ENCODE results near the gene LPAR1. TPM values are rescaled to one million over a fixed set of nuclear protein-coding genes. Genes with fewer than 3 reads are reported as not detected.

LPAR1 gene
- polyA plus RNA-seq, 1 experiment, result 581 TPM

DNA sequence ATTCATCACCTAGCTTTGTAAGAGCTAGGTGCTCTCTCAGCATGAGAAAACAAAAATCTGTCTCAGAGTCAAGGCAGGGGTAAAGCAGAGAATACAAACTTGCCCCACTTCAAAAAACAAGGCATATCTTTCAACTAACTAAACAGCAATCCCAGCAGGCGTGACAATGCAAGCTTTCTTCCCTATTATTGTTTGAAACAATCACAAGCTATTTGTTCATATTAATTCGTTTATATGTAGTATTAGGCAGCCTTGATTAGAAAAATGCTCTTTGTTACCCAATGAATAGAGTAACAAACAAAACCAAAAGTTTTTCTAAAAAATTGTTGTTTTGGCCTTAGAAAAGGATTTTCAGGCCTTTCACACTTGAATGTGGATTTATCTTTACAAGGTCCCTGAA is 71.1 kb downstream of the LPAR1 start:
- ChIA-PET CTCF (no interaction called here), POLR2A (no interaction called here)
- no peaks in the 10 kb centered on the region for H3K27me3 ChIP-seq (ENCODE audit: control insufficient read depth, insufficient read depth, low read length)
- no peak overlapping the region for H3K4me3 ChIP-seq (ENCODE audit: low read depth, low read length)
- H3K27ac ChIP-seq (ENCODE audit: low read depth, low read length), result no peak overlapping the region
- TF ChIP-seq, protein P1, sequence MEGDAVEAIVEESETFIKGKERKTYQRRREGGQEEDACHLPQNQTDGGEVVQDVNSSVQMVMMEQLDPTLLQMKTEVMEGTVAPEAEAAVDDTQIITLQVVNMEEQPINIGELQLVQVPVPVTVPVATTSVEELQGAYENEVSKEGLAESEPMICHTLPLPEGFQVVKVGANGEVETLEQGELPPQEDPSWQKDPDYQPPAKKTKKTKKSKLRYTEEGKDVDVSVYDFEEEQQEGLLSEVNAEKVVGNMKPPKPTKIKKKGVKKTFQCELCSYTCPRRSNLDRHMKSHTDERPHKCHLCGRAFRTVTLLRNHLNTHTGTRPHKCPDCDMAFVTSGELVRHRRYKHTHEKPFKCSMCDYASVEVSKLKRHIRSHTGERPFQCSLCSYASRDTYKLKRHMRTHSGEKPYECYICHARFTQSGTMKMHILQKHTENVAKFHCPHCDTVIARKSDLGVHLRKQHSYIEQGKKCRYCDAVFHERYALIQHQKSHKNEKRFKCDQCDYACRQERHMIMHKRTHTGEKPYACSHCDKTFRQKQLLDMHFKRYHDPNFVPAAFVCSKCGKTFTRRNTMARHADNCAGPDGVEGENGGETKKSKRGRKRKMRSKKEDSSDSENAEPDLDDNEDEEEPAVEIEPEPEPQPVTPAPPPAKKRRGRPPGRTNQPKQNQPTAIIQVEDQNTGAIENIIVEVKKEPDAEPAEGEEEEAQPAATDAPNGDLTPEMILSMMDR (IDR thresholded peaks at IDR 0.05; ENCODE audit: low read depth, low read length), result no peak
- no peaks in the 10 kb centered on the region for H3K9me3 ChIP-seq (ENCODE audit: control insufficient read depth, insufficient read depth, low read length)
- no peak for DNase-seq (ENCODE audit: low read depth, low spot score)

DNA sequence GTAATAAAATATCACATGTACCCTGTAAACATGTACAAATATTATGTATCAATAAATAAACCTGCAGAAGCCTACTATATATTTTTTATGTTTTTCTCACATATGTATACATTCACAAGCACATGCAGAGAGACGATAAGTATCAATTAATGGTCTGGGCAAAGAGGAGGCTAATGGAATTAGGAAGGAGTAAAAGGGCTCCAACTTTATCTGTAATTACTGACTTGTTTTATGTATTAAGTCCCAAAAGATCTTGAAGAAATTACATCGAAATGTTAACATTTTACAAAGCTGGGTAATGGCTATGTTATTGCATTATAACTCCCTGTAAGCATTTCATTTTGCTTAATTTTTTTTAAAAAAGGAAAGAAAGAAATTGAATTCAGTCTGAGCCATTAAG is 78.0 kb downstream of the LPAR1 start:
- CTCF ChIA-PET, result interaction anchor here (0.6 kb wide), 1 partner anchor 1757 kb away, joined by 3 read pairs; the partner anchor contains the start of gene INIP

DNA sequence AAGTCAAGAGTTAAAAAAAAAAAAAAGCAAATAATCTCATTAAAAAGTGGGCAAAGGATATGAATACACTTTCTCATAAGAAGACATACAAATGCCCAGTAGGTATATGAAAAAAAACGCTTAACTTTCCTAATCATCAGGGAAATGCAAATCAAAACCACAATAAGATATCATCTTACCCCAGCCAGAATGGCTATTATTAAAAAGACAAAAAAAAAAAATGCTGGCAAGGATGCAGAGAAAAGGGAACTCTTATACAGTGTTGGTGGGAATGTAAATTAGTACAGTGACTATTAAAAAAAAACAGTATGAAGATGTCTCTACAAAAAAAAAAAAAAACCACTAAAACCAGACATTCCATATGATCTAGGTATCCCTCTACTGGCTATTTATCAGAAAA is 79.4 kb downstream of the LPAR1 start:
- DNase-seq (ENCODE audit: low read depth, low spot score), result no peak
- Histone ChIP-seq H3K4me3 (ENCODE audit: low read depth, low read length) (no peak overlapping the region), H3K27me3 (ENCODE audit: control insufficient read depth, insufficient read depth, low read length) (no peaks in the 10 kb centered on the region), H3K9me3 (ENCODE audit: control insufficient read depth, insufficient read depth, low read length) (no peaks in the 10 kb centered on the region), H3K27ac (ENCODE audit: low read depth, low read length) (no peak overlapping the region)
- ChIA-PET POLR2A (no interaction called here), CTCF (no interaction called here)
- TF ChIP-seq, protein P1 (IDR thresholded peaks at IDR 0.05; ENCODE audit: low read depth, low read length), result no peak

More for the DNA sequence above, 78.0 kb downstream of the LPAR1 start:
- TF ChIP-seq, protein P1 (IDR thresholded peaks at IDR 0.05; ENCODE audit: low read depth, low read length), result no peak
- Histone ChIP-seq H3K9me3 (ENCODE audit: control insufficient read depth, insufficient read depth, low read length) (no peaks in the 10 kb centered on the region), H3K27ac (ENCODE audit: low read depth, low read length) (no peak overlapping the region), H3K4me3 (ENCODE audit: low read depth, low read length) (no peak overlapping the region), H3K27me3 (ENCODE audit: control insufficient read depth, insufficient read depth, low read length) (no peaks in the 10 kb centered on the region)
- DNase-seq (ENCODE audit: low read depth, low spot score), result no peak
- POLR2A ChIA-PET, result no interaction called here

DNA sequence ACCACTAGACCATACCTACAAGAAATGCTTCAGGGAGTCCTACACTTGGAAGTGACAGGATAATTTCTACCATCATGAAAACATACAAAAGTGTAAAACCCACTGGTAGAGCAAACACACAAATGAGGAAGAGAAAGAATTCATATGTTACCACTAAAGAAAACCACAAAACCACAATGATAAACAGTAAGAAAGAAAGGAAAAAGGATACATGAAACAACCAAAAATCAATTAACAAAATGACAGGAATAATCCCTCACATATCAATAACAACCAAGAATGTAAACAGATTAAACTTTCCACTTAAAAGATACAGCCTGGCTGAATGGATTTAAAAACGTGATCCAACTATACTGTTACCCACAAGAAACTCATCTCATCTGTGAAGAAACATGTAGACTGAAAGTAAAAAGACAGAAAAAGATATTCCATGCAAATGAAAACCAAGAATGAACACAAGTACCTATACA is 83.4 kb downstream of the LPAR1 start:
- H3K27ac ChIP-seq (ENCODE audit: low read depth, low read length), result no peak overlapping the region
- TF ChIP-seq, protein P1 (IDR thresholded peaks at IDR 0.05; ENCODE audit: low read depth, low read length), result no peak
- H3K4me3 ChIP-seq (ENCODE audit: low read depth, low read length), result no peak overlapping the region
- ChIA-PET POLR2A (no interaction called here), CTCF (no interaction called here)
- peak; percentile 44 for DNase-seq (ENCODE audit: low read depth, low spot score)
- no peaks in the 10 kb centered on the region for H3K9me3 ChIP-seq (ENCODE audit: control insufficient read depth, insufficient read depth, low read length)
- H3K27me3 ChIP-seq (ENCODE audit: control insufficient read depth, insufficient read depth, low read length), result no peaks in the 10 kb centered on the region

DNA sequence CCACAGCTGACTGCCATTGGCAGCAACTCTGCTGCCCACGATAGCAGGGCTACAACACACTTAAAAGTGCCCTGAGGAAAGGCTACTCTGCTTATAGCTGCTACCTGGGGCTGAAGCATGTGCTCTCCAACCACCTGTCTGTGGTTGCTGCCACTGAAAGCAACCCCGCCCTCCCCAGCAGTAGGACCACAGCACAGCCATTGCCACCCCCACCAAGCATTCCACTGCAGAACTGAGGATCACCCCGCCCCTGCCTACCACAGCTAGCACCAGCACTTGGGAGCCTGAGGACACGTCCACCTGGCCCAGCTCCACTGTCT is 85.8 kb downstream of the LPAR1 start:
- Histone ChIP-seq H3K4me3 (ENCODE audit: low read depth, low read length) (no peak overlapping the region), H3K27me3 (ENCODE audit: control insufficient read depth, insufficient read depth, low read length) (no peaks in the 10 kb centered on the region), H3K27ac (ENCODE audit: low read depth, low read length) (no peak overlapping the region), H3K9me3 (ENCODE audit: control insufficient read depth, insufficient read depth, low read length) (no peaks in the 10 kb centered on the region)
- no peak for DNase-seq (ENCODE audit: low read depth, low spot score)
- TF ChIP-seq, protein P1 (IDR thresholded peaks at IDR 0.05; ENCODE audit: low read depth, low read length), result no peak
- ChIA-PET CTCF (interaction anchor here (1.3 kb wide), 1 partner anchor 84 kb away, joined by 3 read pairs; no protein-coding TSS in a partner anchor), POLR2A (no interaction called here)

All from AG04450 (cell line).